Activated T-cell treated with anti-CD3 and anti-CD28 coated beads, Interleukin-2, amount 50 U/mL, for 24 hours (primary cell): Measurements from ENCODE around the gene TRAF7.
A peak's percentile ranks its signal among the peaks of the same experiment; 100 is the strongest.

Experiments used
- DNase-seq: peaks from one replicate; pipeline ENCODE4 v3.0.0-alpha.2; 2020
- H3K27ac Mint-ChIP-seq: 2 replicates; pipeline ENCODE4 v1.8.0; 2020; ENCODE audit warnings: mild to moderate bottlenecking, mixed read lengths
- H3K27me3 Mint-ChIP-seq: 2 replicates; pipeline ENCODE4 v1.8.0; 2020; ENCODE audit warnings: mixed read lengths
- H3K36me3 Mint-ChIP-seq: 2 replicates; pipeline ENCODE4 v1.8.0; 2020; ENCODE audit warnings: low read depth, mixed read lengths
- H3K4me1 Mint-ChIP-seq: 2 replicates; pipeline ENCODE4 v1.8.0; 2020; ENCODE audit warnings: low read depth, mixed read lengths
- H3K4me3 Mint-ChIP-seq: 2 replicates; pipeline ENCODE4 v1.8.0; 2020; ENCODE audit warnings: mild to moderate bottlenecking, moderate library complexity, mixed read lengths
- H3K9me3 Mint-ChIP-seq: 2 replicates; pipeline ENCODE4 v1.8.0; 2020; ENCODE audit warnings: mixed read lengths

Gene TRAF7

DNA sequence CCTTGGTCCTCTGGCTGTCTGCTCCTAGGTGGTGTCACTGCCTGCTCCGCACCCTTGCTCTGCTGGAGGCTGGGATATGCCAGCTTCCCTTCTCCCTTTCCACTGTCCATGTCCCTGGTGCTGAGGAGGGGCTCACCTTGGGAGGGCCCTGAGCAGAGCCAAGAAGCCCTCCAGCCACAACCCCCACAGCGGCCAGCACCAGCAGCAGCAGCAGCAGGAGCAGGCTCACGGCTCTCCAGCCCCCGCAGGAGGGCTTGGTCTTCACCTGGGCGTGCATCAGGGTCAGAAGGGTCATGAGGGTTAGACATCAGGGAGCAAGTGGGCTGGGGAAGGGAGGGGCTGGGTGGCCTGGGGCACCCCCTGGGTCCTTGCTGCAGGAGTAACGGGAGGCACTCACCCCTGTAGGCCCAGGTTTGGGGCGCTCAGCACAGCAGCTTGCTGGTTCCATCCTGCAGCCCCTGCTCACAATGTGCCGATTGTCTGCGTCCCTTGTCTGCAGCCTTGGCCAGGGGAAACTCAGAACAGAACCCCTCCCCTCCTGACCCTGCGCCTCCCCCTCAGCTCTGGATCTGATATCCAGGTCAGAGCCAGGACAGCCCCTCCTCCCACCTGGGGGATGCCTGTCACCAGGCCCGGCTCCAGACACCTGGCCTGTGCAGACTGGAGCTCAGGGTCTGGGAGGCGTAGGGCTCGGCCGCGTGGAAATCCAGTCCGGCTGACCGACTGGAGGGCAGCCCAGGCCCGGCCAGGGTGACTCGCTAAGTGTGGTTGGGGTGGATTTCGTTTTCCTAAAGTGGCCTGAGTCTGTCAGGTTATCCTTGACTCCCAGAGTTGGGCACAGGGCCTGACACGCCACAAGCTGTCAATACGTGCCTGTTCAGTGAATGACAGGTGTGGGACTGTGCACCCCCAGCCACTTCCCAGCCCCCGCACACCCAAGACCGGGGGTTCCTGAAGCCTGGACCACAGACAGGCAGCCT is 55.1 kb downstream of the TRAF7 start, which contains the start of gene BRICD5:
Gene BRICD5, minus strand, starts transcription at position 478 of the 980 bp plus-strand sequence. Its CDS starts 30 bp downstream, at position 448.
- peaks cover 73% of the 10 kb centered on the region for H3K36me3 Mint-ChIP-seq
- peak within 1 kb of the TSS; percentile 88 for H3K4me3 Mint-ChIP-seq
- peaks cover 39% of the 10 kb centered on the region for H3K4me1 Mint-ChIP-seq

DNA sequence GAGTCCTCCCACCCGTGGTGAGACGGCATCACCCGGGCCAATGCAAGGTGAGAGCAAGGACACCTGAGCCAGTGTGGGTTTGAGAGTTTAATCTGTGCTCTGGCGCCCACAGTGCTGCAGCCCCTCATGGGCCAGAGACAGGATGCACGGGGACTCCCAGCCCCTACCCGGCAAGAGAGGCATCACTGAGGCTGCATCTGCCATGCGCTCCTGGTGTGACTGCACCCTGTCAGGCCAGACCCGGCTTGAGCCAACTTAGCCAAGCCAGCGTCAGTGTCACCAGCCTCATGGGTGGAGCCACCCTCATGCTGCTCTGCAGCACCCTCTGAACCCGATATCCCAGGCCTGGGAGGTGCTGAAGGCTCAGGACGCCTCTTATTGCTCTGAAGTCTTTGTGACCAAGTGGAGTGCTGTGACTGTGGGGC is 56.4 kb downstream of the TRAF7 start:
- no peak for DNase-seq
- Mint-ChIP-seq H3K27me3 (no peaks in the 10 kb centered on the region), H3K4me1 (peaks cover 34% of the 10 kb centered on the region), H3K4me3 (peak overlapping the region; percentile 88), H3K36me3 (peaks cover 63% of the 10 kb centered on the region), H3K9me3 (no peaks in the 10 kb centered on the region), H3K27ac (peak overlapping the region; percentile 47)

More for the DNA sequence above, 55.1 kb downstream of the TRAF7 start, which contains the start of gene BRICD5:
- Mint-ChIP-seq H3K27me3 (no peaks in the 10 kb centered on the region), H3K27ac (peak within 1 kb of the TSS; percentile 47), H3K9me3 (no peaks in the 10 kb centered on the region)
- DNase-seq, result no peak

DNA sequence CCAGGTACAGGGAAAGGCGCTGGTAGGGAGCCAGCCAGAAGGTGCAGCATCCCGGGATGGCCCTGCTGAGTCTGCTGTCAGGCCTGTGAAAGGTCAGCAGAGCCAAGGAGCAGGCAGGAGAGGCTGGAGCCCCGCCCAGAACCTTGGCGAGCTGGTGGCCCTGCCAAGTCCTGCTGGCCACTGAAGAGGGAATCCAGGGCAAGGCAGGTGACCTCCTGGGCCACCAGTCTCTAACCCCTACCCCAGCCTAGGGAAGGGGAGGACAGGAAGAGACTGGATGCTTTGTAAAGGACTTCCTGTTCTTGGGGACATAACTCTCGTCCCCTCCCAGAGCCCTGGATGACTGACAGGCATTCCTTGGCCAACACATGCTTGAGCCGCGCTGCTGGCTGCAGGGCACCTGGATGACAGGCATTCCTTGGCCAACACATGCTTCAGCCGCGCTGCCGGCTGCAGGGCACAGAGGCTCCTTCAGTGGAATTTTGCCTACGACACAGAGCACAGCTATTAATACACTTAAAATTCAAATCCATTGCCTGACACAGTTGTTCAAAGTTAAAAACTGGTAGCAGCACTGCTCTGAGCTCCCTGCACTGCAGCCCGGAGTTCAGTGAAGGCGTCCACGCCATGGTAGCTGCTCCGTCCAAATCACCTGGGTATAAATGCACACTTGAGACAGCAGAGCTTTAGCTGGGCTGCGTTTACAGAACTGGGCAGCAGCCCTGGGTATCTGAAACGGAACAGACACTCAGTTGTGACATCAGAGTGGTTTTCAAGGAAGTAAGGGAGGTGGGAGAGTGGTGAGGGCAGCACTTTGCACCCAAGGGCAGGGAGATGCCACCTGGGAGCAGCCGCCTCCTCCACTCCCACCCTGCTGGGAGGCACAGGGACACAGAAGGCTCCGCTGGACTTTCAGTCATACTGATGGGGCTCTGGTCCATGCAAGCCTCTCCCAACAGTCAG is 57.1 kb downstream of the TRAF7 start:
- peak overlapping the region; percentile 72 for H3K27ac Mint-ChIP-seq
- peaks cover 28% of the 10 kb centered on the region for H3K4me1 Mint-ChIP-seq
- peak overlapping the region; percentile 88 for H3K4me3 Mint-ChIP-seq
- no peak for DNase-seq
- no peaks in the 10 kb centered on the region for H3K27me3 Mint-ChIP-seq
- peaks cover 56% of the 10 kb centered on the region for H3K36me3 Mint-ChIP-seq
- H3K9me3 Mint-ChIP-seq, result no peaks in the 10 kb centered on the region

DNA sequence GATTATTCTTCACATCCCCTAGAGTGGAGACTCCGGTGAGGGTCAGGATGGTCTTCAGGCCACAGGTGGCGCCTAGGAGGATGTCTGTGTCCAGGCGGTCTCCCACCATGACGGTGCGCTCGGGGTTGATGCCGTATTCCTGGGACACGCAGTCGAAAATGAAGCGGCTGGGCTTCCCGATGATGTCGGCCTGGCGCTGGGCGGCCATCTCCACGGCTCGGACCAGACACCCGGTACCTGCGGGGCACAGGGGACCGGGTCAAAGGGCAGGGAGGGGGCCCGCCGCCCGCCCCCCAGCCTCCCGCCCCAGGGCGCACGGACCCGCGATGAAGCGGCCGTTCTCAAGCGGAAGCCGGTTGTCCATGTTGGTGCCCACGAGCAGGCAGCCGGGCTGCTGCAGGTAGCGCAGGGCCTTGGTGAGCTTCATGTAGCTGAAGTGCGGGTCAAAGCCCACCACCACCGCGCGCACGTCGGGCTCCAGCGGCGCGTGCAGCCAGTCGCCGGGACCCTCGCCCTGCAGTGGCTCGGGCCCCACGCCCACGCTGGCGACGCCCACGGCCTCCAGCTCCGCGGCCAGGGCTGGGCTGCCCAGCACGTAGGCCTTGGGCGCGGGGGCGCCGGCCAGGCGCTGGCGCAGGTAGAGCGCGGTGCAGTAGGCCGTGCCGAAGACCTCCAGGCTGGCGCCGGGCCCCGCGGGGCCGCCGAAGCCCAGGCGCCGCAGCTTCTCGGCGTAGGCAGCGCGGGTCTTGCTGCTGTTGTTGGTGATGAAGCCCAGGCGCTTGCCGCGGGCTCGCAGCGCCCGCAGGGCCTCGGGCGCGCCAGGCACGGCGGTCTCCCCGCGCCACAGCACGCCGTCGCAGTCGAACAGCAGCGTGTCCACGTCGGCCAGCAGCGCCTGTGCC is 58.5 kb downstream of the TRAF7 start:
- DNase-seq, result no peak
- Mint-ChIP-seq H3K27me3 (no peaks in the 10 kb centered on the region), H3K4me3 (peak overlapping the region; percentile 88)

DNA sequence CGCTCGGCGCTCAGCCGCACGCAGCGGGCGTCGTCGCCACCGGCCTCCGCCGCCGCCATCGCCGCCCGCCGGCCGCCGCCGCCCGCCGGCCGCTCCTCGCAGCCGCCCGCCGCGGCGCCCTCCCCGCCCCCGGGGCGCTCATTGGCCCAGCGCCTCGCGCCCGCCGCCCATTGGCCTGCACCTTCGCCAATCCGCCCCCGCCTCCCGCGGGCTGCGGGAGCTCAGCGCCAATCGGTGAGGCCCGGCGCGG is 59.1 kb downstream of the TRAF7 start, which contains the start of gene PGP:
Gene PGP, minus strand, starts transcription at position 122 of the 250 bp plus-strand sequence. Its CDS starts 63 bp downstream, at position 59.
- no peak for DNase-seq
- peaks cover 26% of the 10 kb centered on the region for H3K4me1 Mint-ChIP-seq
- peaks cover 36% of the 10 kb centered on the region for H3K36me3 Mint-ChIP-seq
- H3K9me3 Mint-ChIP-seq, result no peaks in the 10 kb centered on the region
- H3K27ac Mint-ChIP-seq, result peak within 1 kb of the TSS; percentile 96
- H3K27me3 Mint-ChIP-seq, result no peaks in the 10 kb centered on the region
- peak within 1 kb of the TSS; percentile 89 for H3K4me3 Mint-ChIP-seq

More for the DNA sequence above, 58.5 kb downstream of the TRAF7 start:
- Mint-ChIP-seq H3K36me3 (peaks cover 42% of the 10 kb centered on the region), H3K4me1 (peaks cover 26% of the 10 kb centered on the region), H3K9me3 (no peaks in the 10 kb centered on the region), H3K27ac (peak overlapping the region; percentile 72)

DNA sequence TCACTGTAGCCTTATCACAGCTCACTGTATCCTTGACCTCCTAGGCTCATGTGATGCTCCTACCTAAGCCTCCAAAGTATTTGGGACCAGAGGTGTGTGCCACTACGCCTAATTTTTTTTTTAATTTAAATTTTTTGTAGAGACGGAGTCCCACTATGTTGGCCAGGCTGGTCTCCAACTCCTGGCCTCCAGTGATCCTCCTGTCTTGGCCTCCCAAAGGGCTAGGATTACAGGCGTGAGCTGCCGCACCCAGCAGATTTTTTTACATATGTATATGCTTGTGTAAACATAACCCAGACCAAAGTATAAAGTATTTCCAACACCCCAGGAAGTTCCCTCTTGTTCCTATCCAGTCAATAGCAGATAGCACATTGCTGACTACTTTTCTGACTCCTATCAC is 60.7 kb downstream of the TRAF7 start:
- H3K9me3 Mint-ChIP-seq, result no peaks in the 10 kb centered on the region
- no peaks in the 10 kb centered on the region for H3K27me3 Mint-ChIP-seq
- peak overlapping the region; percentile 96 for H3K27ac Mint-ChIP-seq
- peaks cover 29% of the 10 kb centered on the region for H3K36me3 Mint-ChIP-seq
- DNase-seq, result no peak
- peak overlapping the region; percentile 89 for H3K4me3 Mint-ChIP-seq
- peaks cover 26% of the 10 kb centered on the region for H3K4me1 Mint-ChIP-seq

DNA sequence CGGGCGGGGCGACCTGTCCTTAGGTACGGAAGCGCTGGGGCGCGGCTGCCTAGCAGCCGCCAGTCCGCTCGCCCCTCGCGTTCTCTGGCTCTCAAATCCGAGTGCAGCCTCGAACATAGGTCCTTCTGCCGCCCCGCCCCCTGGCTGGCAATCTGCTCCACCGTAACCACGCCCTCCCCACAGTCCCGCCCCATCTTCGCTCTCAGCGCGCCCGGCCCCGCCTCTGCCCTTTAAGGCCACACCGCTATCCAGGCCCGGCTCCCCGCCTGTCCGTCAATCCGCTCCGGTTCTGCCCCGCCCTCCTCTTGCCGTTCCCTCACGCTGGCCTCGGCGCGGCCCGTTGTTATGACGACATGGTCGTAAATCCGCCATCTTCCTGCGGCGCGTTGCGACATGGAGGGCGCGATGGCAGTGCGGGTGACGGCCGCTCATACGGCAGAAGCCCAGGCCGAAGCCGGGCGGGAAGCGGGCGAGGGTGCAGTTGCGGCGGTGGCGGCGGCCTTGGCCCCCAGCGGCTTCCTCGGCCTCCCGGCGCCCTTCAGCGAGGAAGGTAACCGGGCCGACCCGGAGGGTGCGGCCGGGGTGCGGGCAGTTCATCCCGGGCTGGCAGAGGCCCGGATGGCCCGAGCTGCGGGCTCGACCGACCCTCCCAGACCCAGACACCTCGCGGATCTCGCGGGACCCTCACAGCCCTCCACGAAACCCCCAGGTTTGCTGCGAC is 67.8 kb downstream of the TRAF7 start, which contains the start of gene E4F1:
Gene E4F1, plus strand, starts transcription at position 371 of the 721 bp plus-strand sequence. Its CDS starts 23 bp downstream, at position 394.
- H3K27ac Mint-ChIP-seq, result peak within 1 kb of the TSS; percentile 75
- H3K27me3 Mint-ChIP-seq, result no peaks in the 10 kb centered on the region
- DNase-seq, result peak; percentile 100
- H3K36me3 Mint-ChIP-seq, result peaks cover 21% of the 10 kb centered on the region
- H3K9me3 Mint-ChIP-seq, result no peaks in the 10 kb centered on the region
- H3K4me1 Mint-ChIP-seq, result peaks cover 23% of the 10 kb centered on the region
- peak within 1 kb of the TSS; percentile 86 for H3K4me3 Mint-ChIP-seq

DNA sequence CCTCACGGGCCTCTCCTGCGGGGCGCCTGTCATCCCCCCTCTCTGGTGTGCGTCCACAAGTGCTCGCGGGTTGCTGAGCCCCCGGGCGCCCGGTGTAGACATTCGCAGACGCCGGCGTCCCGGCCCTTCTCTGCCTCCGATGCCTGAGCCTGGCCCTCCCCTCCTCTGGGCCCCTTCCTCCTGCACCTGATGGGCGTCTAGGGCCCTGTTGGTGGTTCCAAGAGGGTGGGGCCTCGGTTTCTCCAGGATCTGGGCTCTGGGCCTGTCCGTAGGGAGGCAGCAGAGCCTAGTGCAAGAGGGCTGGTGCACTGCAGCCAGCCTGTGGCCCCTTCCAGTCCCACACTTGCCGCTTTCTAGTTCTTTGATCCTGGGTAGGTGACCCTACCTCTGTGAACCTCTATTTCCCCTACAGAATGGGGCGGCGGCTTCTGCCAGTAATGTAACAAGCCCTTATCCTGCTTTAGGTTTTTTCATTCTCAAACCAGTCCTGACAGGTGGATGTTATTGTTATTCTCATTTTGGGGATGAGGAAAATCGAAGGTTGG is 68.4 kb downstream of the TRAF7 start:
- Mint-ChIP-seq H3K36me3 (peaks cover 26% of the 10 kb centered on the region), H3K4me1 (peaks cover 23% of the 10 kb centered on the region), H3K27ac (peak overlapping the region; percentile 71), H3K4me3 (peak overlapping the region; percentile 86), H3K27me3 (no peaks in the 10 kb centered on the region), H3K9me3 (no peaks in the 10 kb centered on the region)
- no peak for DNase-seq

DNA sequence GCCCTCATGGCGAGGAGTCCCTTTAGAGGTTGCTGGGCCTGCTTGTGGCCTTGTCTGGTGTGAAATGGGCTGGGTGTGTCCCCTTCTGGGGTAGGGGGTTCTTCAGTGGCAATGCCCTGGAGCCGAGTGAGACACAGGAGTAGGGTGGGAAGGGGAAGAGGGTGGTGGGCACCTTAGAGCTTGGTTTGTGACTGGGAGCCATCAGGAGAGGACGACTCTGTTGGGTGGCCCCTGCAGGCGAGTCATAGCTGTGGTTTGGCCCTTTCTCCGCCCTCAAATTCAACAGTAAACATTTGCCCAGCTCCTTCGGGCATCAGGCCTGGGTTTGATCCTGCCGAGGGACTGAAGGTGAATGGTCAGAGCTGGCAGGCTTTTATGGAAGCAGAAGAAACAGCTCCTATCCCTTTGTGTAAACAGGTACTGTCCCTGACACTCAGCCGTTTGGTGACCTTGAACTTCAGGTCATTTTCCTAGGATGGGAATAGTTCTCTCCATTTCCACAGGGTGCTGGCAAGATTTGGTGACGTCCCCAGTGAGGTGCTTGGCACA is 70.7 kb downstream of the TRAF7 start:
- H3K36me3 Mint-ChIP-seq, result peaks cover 48% of the 10 kb centered on the region
- H3K9me3 Mint-ChIP-seq, result no peaks in the 10 kb centered on the region
- H3K4me3 Mint-ChIP-seq, result no peak overlapping the region
- no peak for DNase-seq
- H3K27ac Mint-ChIP-seq, result peak overlapping the region; percentile 68
- no peaks in the 10 kb centered on the region for H3K27me3 Mint-ChIP-seq
- peaks cover 23% of the 10 kb centered on the region for H3K4me1 Mint-ChIP-seq

DNA sequence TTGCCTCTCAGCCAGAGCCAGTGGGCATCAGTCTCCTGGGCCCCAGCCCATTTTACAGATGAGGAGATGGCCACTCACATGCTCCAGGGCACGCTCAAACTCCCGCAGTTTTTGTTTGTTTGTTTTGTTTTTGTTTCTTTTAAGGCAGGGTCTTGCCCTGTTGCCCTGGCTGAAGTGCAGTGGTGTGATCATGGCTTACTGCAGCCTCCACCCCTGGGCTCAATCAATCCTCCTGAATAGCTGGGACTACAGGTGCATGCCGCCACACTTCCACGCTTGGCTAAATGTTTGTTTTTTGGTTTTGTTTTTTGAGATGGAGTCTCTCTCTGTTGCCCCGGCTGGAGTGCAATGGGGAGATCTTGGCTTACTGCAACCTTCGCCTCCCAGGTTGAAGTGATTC is 71.3 kb downstream of the TRAF7 start:
- Mint-ChIP-seq H3K27ac (no peak overlapping the region), H3K4me3 (no peak overlapping the region), H3K36me3 (peaks cover 54% of the 10 kb centered on the region), H3K4me1 (peaks cover 23% of the 10 kb centered on the region), H3K9me3 (no peaks in the 10 kb centered on the region), H3K27me3 (no peaks in the 10 kb centered on the region)
- DNase-seq, result no peak
